Neuron (in vitro differentiated cells): ENCODE results near the gene PRRX1.

ENCODE experiments used
- H2AFZ ChIP-seq: one replicate; pipeline ENCODE4 v1.6.1; 2013; ENCODE audit warnings: low read depth, mild to moderate bottlenecking, inconsistent platforms, low read length, moderate library complexity
- H3K27me3 ChIP-seq: one replicate; pipeline ENCODE4 v1.6.1; 2013; ENCODE audit warnings: low read length; ENCODE audit not compliant: insufficient read depth
- H3K36me3 ChIP-seq: one replicate; pipeline ENCODE4 v1.6.1; 2013; ENCODE audit warnings: low read length; ENCODE audit not compliant: insufficient read depth
- H3K4me1 ChIP-seq: one replicate; pipeline ENCODE4 v1.6.1; 2013; ENCODE audit warnings: low read length; ENCODE audit not compliant: insufficient read depth
- H3K4me3 ChIP-seq: 2 replicates; pipeline ENCODE4 v1.5.1; 2013; ENCODE audit warnings: mild to moderate bottlenecking, low read length, moderate library complexity
- H3K9me3 ChIP-seq: one replicate; pipeline ENCODE4 v1.6.1; 2013; ENCODE audit warnings: low read length

Gene PRRX1

GRCh38 chr1:170727963-170728362 lies 64.0 kb downstream of the PRRX1 start:
- no peak overlapping the region for H2AFZ ChIP-seq
- H3K36me3 ChIP-seq, result no peaks in the 10 kb centered on the region
- no peaks in the 10 kb centered on the region for H3K9me3 ChIP-seq
- H3K4me3 ChIP-seq, result no peak overlapping the region
- H3K4me1 ChIP-seq, result no peaks in the 10 kb centered on the region
- H3K27me3 ChIP-seq, result no peaks in the 10 kb centered on the region

GRCh38 chr1:170729225-170730002 lies 65.5 kb downstream of the PRRX1 start:
- H3K36me3 ChIP-seq, result no peaks in the 10 kb centered on the region
- H3K4me1 ChIP-seq, result no peaks in the 10 kb centered on the region
- H3K4me3 ChIP-seq, result no peak overlapping the region
- no peaks in the 10 kb centered on the region for H3K27me3 ChIP-seq
- H2AFZ ChIP-seq, result no peak overlapping the region
- no peaks in the 10 kb centered on the region for H3K9me3 ChIP-seq

GRCh38 chr1:170730014-170730413 lies 66.1 kb downstream of the PRRX1 start:
- H2AFZ ChIP-seq, result no peak overlapping the region
- no peaks in the 10 kb centered on the region for H3K36me3 ChIP-seq
- no peaks in the 10 kb centered on the region for H3K4me1 ChIP-seq
- H3K9me3 ChIP-seq, result no peaks in the 10 kb centered on the region
- no peaks in the 10 kb centered on the region for H3K27me3 ChIP-seq
- H3K4me3 ChIP-seq, result no peak overlapping the region

- H3K4me3 ChIP-seq, result no peak overlapping the region
- H3K4me1 ChIP-seq, result no peaks in the 10 kb centered on the region
Observed at GRCh38 chr1:170730438-170730837, 66.5 kb downstream of the PRRX1 start.

GRCh38 chr1:170731566-170732251 lies 67.8 kb downstream of the PRRX1 start:
- H3K4me3 ChIP-seq, result no peak overlapping the region
- no peaks in the 10 kb centered on the region for H3K36me3 ChIP-seq
- no peak overlapping the region for H2AFZ ChIP-seq
- no peaks in the 10 kb centered on the region for H3K27me3 ChIP-seq
- no peaks in the 10 kb centered on the region for H3K9me3 ChIP-seq
- H3K4me1 ChIP-seq, result no peaks in the 10 kb centered on the region

More at GRCh38 chr1:170730438-170730837, 66.5 kb downstream of the PRRX1 start:
- Histone ChIP-seq H3K27me3 (no peaks in the 10 kb centered on the region), H3K9me3 (no peaks in the 10 kb centered on the region), H3K36me3 (no peaks in the 10 kb centered on the region), H2AFZ (no peak overlapping the region)

GRCh38 chr1:170732252-170732588 lies 68.3 kb downstream of the PRRX1 start:
- no peaks in the 10 kb centered on the region for H3K27me3 ChIP-seq
- H3K36me3 ChIP-seq, result no peaks in the 10 kb centered on the region
- H3K4me3 ChIP-seq, result no peak overlapping the region
- H2AFZ ChIP-seq, result no peak overlapping the region
- H3K9me3 ChIP-seq, result no peaks in the 10 kb centered on the region
- H3K4me1 ChIP-seq, result no peaks in the 10 kb centered on the region

- no peaks in the 10 kb centered on the region for H3K36me3 ChIP-seq
- H3K4me3 ChIP-seq, result no peak overlapping the region
- H3K4me1 ChIP-seq, result no peaks in the 10 kb centered on the region
- H3K9me3 ChIP-seq, result no peaks in the 10 kb centered on the region
- no peak overlapping the region for H2AFZ ChIP-seq
- peaks cover 3% of the 10 kb centered on the region for H3K27me3 ChIP-seq
Observed at GRCh38 chr1:170734412-170735175, 70.7 kb downstream of the PRRX1 start.

- peaks cover 3% of the 10 kb centered on the region for H3K27me3 ChIP-seq
- no peaks in the 10 kb centered on the region for H3K36me3 ChIP-seq
- H3K4me1 ChIP-seq, result no peaks in the 10 kb centered on the region
- H3K9me3 ChIP-seq, result no peaks in the 10 kb centered on the region
- no peak overlapping the region for H3K4me3 ChIP-seq
- H2AFZ ChIP-seq, result no peak overlapping the region
Observed at GRCh38 chr1:170735366-170736263, 71.7 kb downstream of the PRRX1 start.

GRCh38 chr1:170739803-170740202 lies 75.9 kb downstream of the PRRX1 start:
- no peaks in the 10 kb centered on the region for H3K36me3 ChIP-seq
- no peak overlapping the region for H3K4me3 ChIP-seq
- no peak overlapping the region for H2AFZ ChIP-seq
- no peaks in the 10 kb centered on the region for H3K9me3 ChIP-seq
- peaks cover 3% of the 10 kb centered on the region for H3K27me3 ChIP-seq
- no peaks in the 10 kb centered on the region for H3K4me1 ChIP-seq

GRCh38 chr1:170741678-170742077 lies 77.7 kb downstream of the PRRX1 start:
- Histone ChIP-seq H3K36me3 (no peaks in the 10 kb centered on the region), H3K4me1 (no peaks in the 10 kb centered on the region), H3K4me3 (no peak overlapping the region), H3K9me3 (no peaks in the 10 kb centered on the region), H2AFZ (no peak overlapping the region), H3K27me3 (peaks cover 3% of the 10 kb centered on the region)

- no peak overlapping the region for H2AFZ ChIP-seq
- H3K4me3 ChIP-seq, result no peak overlapping the region
- no peaks in the 10 kb centered on the region for H3K4me1 ChIP-seq
- H3K9me3 ChIP-seq, result no peaks in the 10 kb centered on the region
- H3K36me3 ChIP-seq, result no peaks in the 10 kb centered on the region
- H3K27me3 ChIP-seq, result peaks cover 3% of the 10 kb centered on the region
Observed at GRCh38 chr1:170742600-170742999, 78.7 kb downstream of the PRRX1 start.

GRCh38 chr1:170743083-170743482 lies 79.2 kb downstream of the PRRX1 start:
- H3K4me3 ChIP-seq, result no peak overlapping the region
- no peaks in the 10 kb centered on the region for H3K36me3 ChIP-seq
- H3K9me3 ChIP-seq, result no peaks in the 10 kb centered on the region
- H3K27me3 ChIP-seq, result peaks cover 3% of the 10 kb centered on the region
- H3K4me1 ChIP-seq, result no peaks in the 10 kb centered on the region
- H2AFZ ChIP-seq, result no peak overlapping the region
